MM.1S (cell line): ENCODE measurements around the gene ARHGAP40.

ENCODE experiments used
- CTCF ChIP-seq: fragments of 300-600 bp; sonication (generic); IDR thresholded peaks from 2 replicates; pipeline ENCODE4 v1.5.1; 2016; ENCODE audit warnings: antibody characterized with exemption, low read length, mixed read lengths
- EZH2 ChIP-seq: fragments of 300-600 bp; sonication (generic); optimal IDR thresholded peaks from 2 replicates; pipeline ENCODE3; 2017; ENCODE audit warnings: low read depth, mild to moderate bottlenecking, antibody characterized with exemption, low read length, mixed read lengths
- EZH2phosphoT487 ChIP-seq: fragments of 300-600 bp; sonication (generic); IDR thresholded peaks from 2 replicates; pipeline ENCODE4 v1.6.1; 2018; ENCODE audit warnings: antibody characterized with exemption, low read length

- no peak for TF ChIP-seq CTCF
- TF ChIP-seq EZH2, result no peak
- TF ChIP-seq EZH2phosphoT487, result no peak
Measured at GRCh38 chr20:38650010-38650409, 48.4 kb downstream of the ARHGAP40 start.
